Left lung (tissue), 10 donors: ENCODE results near the gene PLEKHM1. TPM values are rescaled to one million over a fixed set of nuclear protein-coding genes. Genes with fewer than 3 reads are reported as not detected.
"Not testable (repeated sequence)": the region's sequence is repeated elsewhere in the genome, so short reads cannot be mapped to it uniquely, and the experiment has no call there.

ENCODE experiments used
- ATAC-seq: fragments of 200-7000 bp; cut with Tn5 transposase; one replicate; pipeline ENCODE4 v1.9.1; 2020; ENCODE audit warnings: moderate library complexity
- DNase-seq, 4 donors: peaks; one replicate each; pipeline ENCODE4 v3.0.0-alpha.2; 2013 to 2020
- H3K27ac ChIP-seq, 2 donors: fragments of 200-600 bp; sonication (generic) in 1 of 2; one replicate each; pipeline versions ENCODE4 v1.5.0 to v1.8.0; 2020 to 2021
- H3K27me3 ChIP-seq, 2 donors: fragments of 200-600 bp; sonication (generic) in 1 of 2; one replicate each; pipeline versions ENCODE4 v1.5.0 to v1.8.0; 2020 to 2021
- H3K36me3 ChIP-seq, 2 donors: fragments of 200-600 bp; sonication (generic) in 1 of 2; one replicate each; pipeline versions ENCODE4 v1.5.0 to v1.8.0; 2020 to 2021
- H3K4me1 ChIP-seq, 2 donors: fragments of 200-600 bp; one replicate each; pipeline ENCODE4 v1.8.0; 2021
- H3K4me3 ChIP-seq, 2 donors: fragments of 200-600 bp; sonication (generic) in 1 of 2; one replicate each; pipeline versions ENCODE4 v1.5.0 to v1.8.0; 2020 to 2021; ENCODE audit warnings: mild to moderate bottlenecking in 1 of 2
- H3K9me3 ChIP-seq, 2 donors: fragments of 200-600 bp; sonication (generic) in 1 of 2; one replicate each; pipeline versions ENCODE4 v1.5.0 to v1.8.0; 2020 to 2021
- CTCF ChIP-seq, 2 donors: fragments of 200-600 bp; sonication (generic) in 1 of 2; IDR thresholded peaks; one replicate each; pipeline versions ENCODE4 v1.5.0 to v1.8.0; 2021; ENCODE audit warnings: antibody characterized with exemption in 2 of 2
- intact Hi-C, 2 donors: fragments of 100-400 bp; cut with DNase I; formaldehyde crosslinking; loops; one replicate each; pipeline versions ENCODE4 v1.11.2 to v1.14.2; 2022
- polyA plus RNA-seq, 6 donors: library from polyadenylated mRNA; unstranded; fragments of 120-200 nt; gene quantifications; one replicate each; pipeline ENCODE4 v1.2.1, GENCODE V29; 2013; ENCODE audit not compliant: insufficient read length in 6 of 6
- total RNA-seq, 2 donors: library from RNA; stranded (reverse); fragmentation: NEBNext Ultra II Directional; extraction: Animal tissue kit (Norgen Biotek cat#: 25700); gene quantifications; one replicate each; pipeline ENCODE4 v1.2.1, GENCODE V29; 2021
- donor health status: DM: no; HTN: yes; CAD: no.
- donor health status: DM: no; HTN: no; CAD: no.

The PLEKHM1 gene
- total and polyA plus RNA-seq, 8 donors, result 14.7 to 96.9 (median 18.0) TPM

- ATAC-seq, DNase-seq, H3K4me3 ChIP-seq, H3K27ac ChIP-seq, H3K4me1 ChIP-seq, H3K9me3 ChIP-seq, intact Hi-C loops, H3K27me3 ChIP-seq: not testable (repeated sequence)
- H3K36me3 ChIP-seq, result peaks cover 0 to 67% of the 10 kb centered on the region in 2 donors
Observed at GRCh38 chr17:45454341-45454740, 36.2 kb downstream of the PLEKHM1 start.

- not testable (repeated sequence) for H3K27ac ChIP-seq
Observed at GRCh38 chr17:45453731-45454130, 36.8 kb downstream of the PLEKHM1 start.

GRCh38 chr17:45453225-45453534, 37.3 kb downstream of the PLEKHM1 start:
- H3K9me3 ChIP-seq, ATAC-seq, intact Hi-C loops, H3K27ac ChIP-seq, H3K27me3 ChIP-seq, H3K4me3 ChIP-seq, H3K4me1 ChIP-seq: not testable (repeated sequence)
- DNase-seq, result peak in 1 of 4 donors; percentile 7
- peaks cover 0 to 67% of the 10 kb centered on the region in 2 donors for H3K36me3 ChIP-seq

More at GRCh38 chr17:45453731-45454130, 36.8 kb downstream of the PLEKHM1 start:
- H3K4me3 ChIP-seq, H3K27me3 ChIP-seq, H3K9me3 ChIP-seq, intact Hi-C loops, H3K4me1 ChIP-seq, ATAC-seq: not testable (repeated sequence)
- peaks cover 0 to 67% of the 10 kb centered on the region in 2 donors for H3K36me3 ChIP-seq
- peak in 1 of 4 donors; percentile 14 for DNase-seq

- intact Hi-C loops, H3K4me1 ChIP-seq, H3K9me3 ChIP-seq, H3K27ac ChIP-seq, H3K4me3 ChIP-seq, H3K27me3 ChIP-seq, ATAC-seq: not testable (repeated sequence)
- H3K36me3 ChIP-seq, result peaks cover 0 to 64% of the 10 kb centered on the region in 2 donors
- DNase-seq, result peak in 1 of 4 donors; percentile 1
Observed at GRCh38 chr17:45452329-45453224, 37.9 kb downstream of the PLEKHM1 start.

- intact Hi-C loops, H3K27me3 ChIP-seq, H3K27ac ChIP-seq, H3K4me3 ChIP-seq, ATAC-seq, H3K9me3 ChIP-seq: not testable (repeated sequence)
- peak in 1 of 4 donors; percentile 13 for DNase-seq
- Histone ChIP-seq H3K4me1 (peaks cover 0 to 18% of the 10 kb centered on the region in 2 donors), H3K36me3 (peaks cover 0 to 64% of the 10 kb centered on the region in 2 donors)
Observed at GRCh38 chr17:45451660-45452059, 38.9 kb downstream of the PLEKHM1 start.

GRCh38 chr17:45451131-45451530, 39.4 kb downstream of the PLEKHM1 start:
- no peak overlapping the region for H3K4me3 ChIP-seq
- ATAC-seq, result no peak
- H3K27me3 ChIP-seq, result no peaks in the 10 kb centered on the region
- peaks cover 0 to 22% of the 10 kb centered on the region in 2 donors for H3K4me1 ChIP-seq
- H3K9me3 ChIP-seq, result no peaks in the 10 kb centered on the region
- TF ChIP-seq CTCF (IDR thresholded peaks at IDR 0.05), result no peak
- peaks cover 0 to 58% of the 10 kb centered on the region in 2 donors for H3K36me3 ChIP-seq
- H3K27ac ChIP-seq, result no peak overlapping the region
- intact Hi-C loops, result no loop called here
- DNase-seq, result peak in 1 of 4 donors; percentile 30

GRCh38 chr17:45449708-45450329, 40.7 kb downstream of the PLEKHM1 start:
- intact Hi-C loops, H3K27ac ChIP-seq: not testable (repeated sequence)

GRCh38 chr17:45449260-45449659, 41.3 kb downstream of the PLEKHM1 start:
- DNase-seq, result peak in 1 of 4 donors; percentile 8
- intact Hi-C loops, result not testable (repeated sequence)

More at GRCh38 chr17:45449708-45450329, 40.7 kb downstream of the PLEKHM1 start:
- ATAC-seq, H3K27me3 ChIP-seq, H3K9me3 ChIP-seq, H3K4me3 ChIP-seq: not testable (repeated sequence)
- peak in 1 of 4 donors; percentile 0 for DNase-seq
- peaks cover 0 to 26% of the 10 kb centered on the region in 2 donors for H3K4me1 ChIP-seq
- peaks cover 0 to 55% of the 10 kb centered on the region in 2 donors for H3K36me3 ChIP-seq

GRCh38 chr17:45448483-45448882, 42.0 kb downstream of the PLEKHM1 start:
- H3K4me3 ChIP-seq, H3K27me3 ChIP-seq, intact Hi-C loops, ATAC-seq, H3K9me3 ChIP-seq: not testable (repeated sequence)
- H3K4me1 ChIP-seq, result peaks cover 0 to 26% of the 10 kb centered on the region in 2 donors
- DNase-seq, result peak in 1 of 4 donors; percentile 14
- H3K27ac ChIP-seq, result peak overlapping the region in 1 of 2 donors; percentile 69
- H3K36me3 ChIP-seq, result peaks cover 0 to 55% of the 10 kb centered on the region in 2 donors

More at GRCh38 chr17:45449260-45449659, 41.3 kb downstream of the PLEKHM1 start:
- Histone ChIP-seq H3K4me1 (peaks cover 0 to 26% of the 10 kb centered on the region in 2 donors), H3K36me3 (peaks cover 0 to 54% of the 10 kb centered on the region in 2 donors)
- not testable (repeated sequence) for H3K4me3 ChIP-seq, H3K9me3 ChIP-seq, H3K27ac ChIP-seq, ATAC-seq, H3K27me3 ChIP-seq

GRCh38 chr17:45448066-45448465, 42.5 kb downstream of the PLEKHM1 start:
- H3K4me1 ChIP-seq, result peaks cover 0 to 26% of the 10 kb centered on the region in 2 donors
- H3K4me3 ChIP-seq, H3K27me3 ChIP-seq, H3K9me3 ChIP-seq, intact Hi-C loops, DNase-seq: not testable (repeated sequence)
- peaks cover 0 to 54% of the 10 kb centered on the region in 2 donors for H3K36me3 ChIP-seq
- H3K27ac ChIP-seq, result peak overlapping the region; percentile 48 to 69
- ATAC-seq, result peak; percentile 64

- DNase-seq, intact Hi-C loops, H3K4me3 ChIP-seq, H3K27me3 ChIP-seq, H3K9me3 ChIP-seq: not testable (repeated sequence)
- peak; percentile 51 for ATAC-seq
- Histone ChIP-seq H3K4me1 (peaks cover 0 to 26% of the 10 kb centered on the region in 2 donors), H3K36me3 (peaks cover 0 to 51% of the 10 kb centered on the region in 2 donors), H3K27ac (peak overlapping the region; percentile 69 to 77)
Observed at GRCh38 chr17:45447650-45448049, 42.9 kb downstream of the PLEKHM1 start.
